Stimulated activated CD4-positive, alpha-beta T cell treated with anti-CD3 and anti-CD28 coated beads, Interleukin-4, amount 100 ng/mL, for 4 hours (primary cell): Measurements from ENCODE around the gene TMEM190.

ENCODE experiments used
- DNase-seq, 2 experiments: peaks; one replicate each; pipeline ENCODE4 v3.0.0-alpha.2; 2020

Gene TMEM190

GRCh38 chr19:55372316-55373081, 4.1 kb upstream of the TMEM190 start:
- DNase-seq, result no peak

- no peak for DNase-seq
These were observed 3.2 kb upstream of the TMEM190 start for GRCh38 chr19:55373306-55373992.

- no peak for DNase-seq
These were observed 2.5 kb upstream of the TMEM190 start for GRCh38 chr19:55373993-55374757.

- DNase-seq, result no peak
These were observed 918 bp downstream of the TMEM190 start for GRCh38 chr19:55377356-55378131.

- DNase-seq, result no peak
These were observed 2.5 kb downstream of the TMEM190 start for GRCh38 chr19:55379174-55379573.

GRCh38 chr19:55382013-55382412, 5.4 kb downstream of the TMEM190 start:
- no peak for DNase-seq

- no peak for DNase-seq
These were observed 6.0 kb downstream of the TMEM190 start for GRCh38 chr19:55382522-55383054.

GRCh38 chr19:55383279-55384130, 6.9 kb downstream of the TMEM190 start:
- DNase-seq, result peak; percentile 28 to 50

GRCh38 chr19:55384131-55384919, 7.7 kb downstream of the TMEM190 start, which contains the start of gene TMEM238:
Gene TMEM238 (minus strand): TSS chr19:55384292. CDS start chr19:55384259, 33 bp downstream.
- DNase-seq, result peak in 1 of 2 experiments; percentile 51

GRCh38 chr19:55384920-55385723, 8.5 kb downstream of the TMEM190 start:
- peak; percentile 93 to 96 for DNase-seq

GRCh38 chr19:55385724-55386492, 9.3 kb downstream of the TMEM190 start, which contains the start of gene RPL28:
Gene RPL28 (plus strand): TSS chr19:55385932. CDS start chr19:55386358, 426 bp downstream.
- peak; percentile 95 to 98 for DNase-seq

GRCh38 chr19:55386493-55386971, 9.9 kb downstream of the TMEM190 start:
- peak; percentile 38 to 53 for DNase-seq

GRCh38 chr19:55387736-55388497, 11.3 kb downstream of the TMEM190 start:
- DNase-seq, result no peak

GRCh38 chr19:55389386-55390317, 13.0 kb downstream of the TMEM190 start:
- DNase-seq, result no peak

GRCh38 chr19:55390461-55390880, 13.8 kb downstream of the TMEM190 start:
- no peak for DNase-seq

GRCh38 chr19:55391191-55391670, 14.6 kb downstream of the TMEM190 start:
- no peak for DNase-seq
